ENCODE data around the gene PRICKLE1. TPM values are rescaled to one million over a fixed set of nuclear protein-coding genes. Genes with fewer than 3 reads are reported as not detected.

The PRICKLE1 gene
- total and polyA plus RNA-seq, 9 of the 15 experiments (the other 6 are each of a cell fraction or from before 2014, with no cell fraction given) = 0.22 to 0.85 (median 0.31) TPM

DNA sequence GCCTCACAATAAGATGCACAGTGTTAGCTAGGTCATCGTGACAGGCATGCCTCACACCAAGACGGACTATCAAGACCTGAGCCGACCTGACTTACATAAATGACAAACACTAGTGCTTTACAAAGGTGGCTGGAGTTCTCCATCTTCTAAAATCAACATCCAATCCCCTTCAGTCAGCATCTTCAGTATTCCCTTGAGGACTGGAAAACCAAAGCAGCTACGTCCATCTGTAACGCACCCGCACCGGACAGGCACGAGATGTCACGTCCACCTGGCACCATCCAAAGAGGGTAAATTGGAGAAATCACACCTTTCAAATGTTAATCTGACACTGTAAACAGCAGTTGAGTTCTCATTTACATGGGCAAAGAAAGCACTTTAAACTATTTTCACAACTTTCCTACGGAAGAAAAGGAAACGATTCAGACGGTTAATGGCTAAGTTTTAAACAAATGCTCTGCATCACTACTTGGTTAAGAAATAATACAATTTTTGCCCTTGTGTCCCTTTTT is 130.2 kb downstream of the PRICKLE1 start:
- no peak for ATAC-seq
- no peak for FAIRE-seq
- no peak overlapping the region for H3K9ac ChIP-seq (ENCODE audit: insufficient read depth in 1 of 2, low read depth in 2 of 2, low read length in 2 of 2)
- no peaks in the 10 kb centered on the region for H3K9me1 ChIP-seq (ENCODE audit: control insufficient read depth, insufficient read depth, low read length)
- no peak overlapping the region for H2AFZ ChIP-seq (ENCODE audit: low read depth, low read length)
- no peak for DNase-seq (ENCODE audit: extremely low read depth in 1 of 4, low spot score in 3 of 4)
- no peaks in the 10 kb centered on the region for H3K9me3 ChIP-seq (replicated peaks; ENCODE audit: control insufficient read depth, insufficient read depth, low read depth, low read length)
- no peak overlapping the region for H3K4me2 ChIP-seq (ENCODE audit: insufficient read depth, low read length)
- in situ Hi-C loops (cut with MboI) = no loop called here
- no peak overlapping the region for H3K27ac ChIP-seq (ENCODE audit: extremely low read depth, low read depth, low read length)
- 75% methylated on average over 12 of the region's 12 CpGs for WGBS (ENCODE audit: insufficient coverage, low coverage, missing lambda C conversion rate)
- no peaks in the 10 kb centered on the region for H3K4me1 ChIP-seq (replicated peaks in 1 of 2; ENCODE audit: control insufficient read depth in 2 of 2, insufficient read depth in 2 of 2, low read length in 2 of 2)
- H3K27me3 ChIP-seq (ENCODE audit: control insufficient read depth in 2 of 2, insufficient read depth in 2 of 2, low read length in 2 of 2) = no peaks in the 10 kb centered on the region
- intact Hi-C loops (cut with micrococcal nuclease) = no loop called here
- ChIA-PET CTCF (ENCODE audit: low intra/inter-chr PET ratio) (no interaction called here), POLR2A (no interaction called here)
- no peaks in the 10 kb centered on the region for H3K36me3 ChIP-seq (ENCODE audit: control insufficient read depth, insufficient read depth, low read length)
- H3K79me2 ChIP-seq (ENCODE audit: control insufficient read depth, insufficient read depth, low read length) = no peaks in the 10 kb centered on the region
- BruUV-seq (replicated peaks) = no TSS peak
- no peaks in the 10 kb centered on the region for H4K20me1 ChIP-seq (replicated peaks; ENCODE audit: control insufficient read depth, insufficient read depth, low read length)
- no peak overlapping the region for H3K4me3 ChIP-seq
- TF ChIP-seq KDM4B (IDR thresholded peaks at IDR 0.05; ENCODE audit: borderline replicate concordance in 2 of 2, low read depth in 1 of 2) = no peak
- TF ChIP-seq, protein P1, sequence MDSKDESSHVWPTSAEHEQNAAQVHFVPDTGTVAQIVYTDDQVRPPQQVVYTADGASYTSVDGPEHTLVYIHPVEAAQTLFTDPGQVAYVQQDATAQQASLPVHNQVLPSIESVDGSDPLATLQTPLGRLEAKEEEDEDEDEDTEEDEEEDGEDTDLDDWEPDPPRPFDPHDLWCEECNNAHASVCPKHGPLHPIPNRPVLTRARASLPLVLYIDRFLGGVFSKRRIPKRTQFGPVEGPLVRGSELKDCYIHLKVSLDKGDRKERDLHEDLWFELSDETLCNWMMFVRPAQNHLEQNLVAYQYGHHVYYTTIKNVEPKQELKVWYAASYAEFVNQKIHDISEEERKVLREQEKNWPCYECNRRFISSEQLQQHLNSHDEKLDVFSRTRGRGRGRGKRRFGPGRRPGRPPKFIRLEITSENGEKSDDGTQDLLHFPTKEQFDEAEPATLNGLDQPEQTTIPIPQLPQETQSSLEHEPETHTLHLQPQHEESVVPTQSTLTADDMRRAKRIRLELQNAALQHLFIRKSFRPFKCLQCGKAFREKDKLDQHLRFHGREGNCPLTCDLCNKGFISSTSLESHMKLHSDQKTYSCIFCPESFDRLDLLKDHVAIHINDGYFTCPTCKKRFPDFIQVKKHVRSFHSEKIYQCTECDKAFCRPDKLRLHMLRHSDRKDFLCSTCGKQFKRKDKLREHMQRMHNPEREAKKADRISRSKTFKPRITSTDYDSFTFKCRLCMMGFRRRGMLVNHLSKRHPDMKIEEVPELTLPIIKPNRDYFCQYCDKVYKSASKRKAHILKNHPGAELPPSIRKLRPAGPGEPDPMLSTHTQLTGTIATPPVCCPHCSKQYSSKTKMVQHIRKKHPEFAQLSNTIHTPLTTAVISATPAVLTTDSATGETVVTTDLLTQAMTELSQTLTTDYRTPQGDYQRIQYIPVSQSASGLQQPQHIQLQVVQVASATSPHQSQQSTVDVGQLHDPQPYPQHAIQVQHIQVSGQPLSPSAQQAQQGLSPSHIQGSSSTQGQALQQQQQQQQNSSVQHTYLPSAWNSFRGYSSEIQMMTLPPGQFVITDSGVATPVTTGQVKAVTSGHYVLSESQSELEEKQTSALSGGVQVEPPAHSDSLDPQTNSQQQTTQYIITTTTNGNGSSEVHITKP (IDR thresholded peaks at IDR 0.05; ENCODE audit: partially characterized antibody) = no peak
- no peak for TF ChIP-seq ZNF121 (CRISPR knock-in tag; conservative IDR thresholded peaks at IDR 0.05)
- TF ChIP-seq HMGXB4 (CRISPR knock-in tag; IDR thresholded peaks at IDR 0.05) = no peak
- TF ChIP-seq BMI1 (IDR thresholded peaks at IDR 0.05; ENCODE audit: low read length) = no peak
- TF ChIP-seq ZNF133 (CRISPR knock-in tag; IDR thresholded peaks at IDR 0.05) = no peak
- no peak for TF ChIP-seq C11orf30 (IDR thresholded peaks at IDR 0.05; ENCODE audit: low read depth)
- TF ChIP-seq CBX1 (IDR thresholded peaks at IDR 0.05; ENCODE audit: low read depth) = no peak
- TF ChIP-seq FOSL1 (tag; conservative IDR thresholded peaks at IDR 0.05) = no peak
- no peak for TF ChIP-seq PRMT5 (CRISPR knock-in tag; IDR thresholded peaks at IDR 0.05)
- TF ChIP-seq ZBTB34 (CRISPR knock-in tag; IDR thresholded peaks at IDR 0.05) = no peak
- no peak for TF ChIP-seq FOXK1 (CRISPR knock-in tag; IDR thresholded peaks at IDR 0.05; ENCODE audit: borderline replicate concordance)
- TF ChIP-seq ZNF282 (CRISPR knock-in tag; IDR thresholded peaks at IDR 0.05) = no peak
- TF ChIP-seq SRSF7 (optimal IDR thresholded peaks at IDR 0.05; ENCODE audit: low read depth, low read length) = no peak
- no peak for TF ChIP-seq ELF2 (CRISPR knock-in tag; IDR thresholded peaks at IDR 0.05)
- no peak for TF ChIP-seq SP2 (IDR thresholded peaks at IDR 0.05; ENCODE audit: extremely low read depth, low read depth, low read length, poor library complexity, severe bottlenecking)
- no peak for TF ChIP-seq GATA2 (CRISPR knock-in tag; IDR thresholded peaks at IDR 0.05)
- no peak for TF ChIP-seq PPARD (CRISPR knock-in tag; IDR thresholded peaks at IDR 0.05)
